ENCODE results near the gene NKX2-4. TPM values are rescaled to one million over a fixed set of nuclear protein-coding genes. Genes with fewer than 3 reads are reported as not detected.

NKX2-4 gene
- not detected for total RNA-seq
- not detected for polyA plus RNA-seq

DNA sequence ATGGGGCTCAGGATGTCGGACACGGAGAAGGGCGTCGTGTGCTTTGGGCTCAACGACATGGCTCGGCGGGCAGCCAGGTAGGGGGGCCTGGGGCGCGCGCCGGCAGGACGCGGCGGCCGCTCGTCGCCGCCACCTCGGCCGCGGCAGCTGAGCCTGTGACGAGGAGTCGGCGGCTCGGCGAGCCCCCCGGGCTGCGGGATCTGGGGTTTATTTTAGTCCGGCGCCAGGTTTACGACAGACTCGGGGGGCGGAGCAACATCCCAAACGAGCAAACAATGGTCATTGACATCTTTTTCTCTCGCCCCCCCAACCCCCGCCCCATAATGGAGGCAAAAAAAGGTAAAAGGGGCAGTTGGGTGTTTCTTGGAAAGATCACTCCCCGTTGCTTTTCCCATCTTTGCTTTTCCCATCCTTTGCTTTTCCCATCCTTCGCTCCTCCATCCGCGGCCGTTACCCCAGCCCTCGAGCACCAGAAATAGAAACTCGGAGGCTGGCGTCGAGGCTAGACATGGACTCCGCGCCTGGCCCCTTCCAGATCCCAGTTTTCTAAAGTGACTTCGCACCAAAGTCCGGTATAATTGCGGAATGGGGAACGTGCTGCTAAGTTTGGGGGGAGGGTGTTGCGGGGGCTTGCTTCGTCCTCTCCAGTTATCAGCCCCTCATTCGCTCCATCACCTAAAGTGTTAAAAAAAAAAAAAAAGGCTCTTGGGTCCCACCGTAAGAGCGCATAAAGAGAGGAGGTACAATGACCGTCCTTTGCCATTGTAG, at the start of gene NKX2-4:
TSS of gene NKX2-4 (minus strand) at position 186 of the 768 bp plus-strand sequence. CDS start at position 59, 127 bp downstream.
- intact Hi-C loops (cut with DNase I) = loop anchor here (5.0 kb wide), 2 partner anchors 95 to 295 kb away; partner anchors contain the start of gene XRN2
- peak within 1 kb of the TSS in 3 of 4 donors; percentile 5 to 25 (median 13) for H3K4me3 ChIP-seq
- peaks cover 0 to 22% (median 15%) of the 10 kb centered on the region in 4 donors for H3K4me1 ChIP-seq
- DNase-seq = no peak
- H3K27ac ChIP-seq = no peak within 1 kb of the TSS
- peaks cover 61 to 100% (median 85%) of the 10 kb centered on the region in 3 donors for H3K27me3 ChIP-seq
- 6 to 12% methylated on average over 57 of the region's 57 CpGs for WGBS, 2 donors
- H3K9me3 ChIP-seq = no peaks in the 10 kb centered on the region
- TF ChIP-seq POLR2AphosphoS5 (IDR thresholded peaks at IDR 0.05) (no peak), EP300 (IDR thresholded peaks at IDR 0.05) (no peak), POLR2A (IDR thresholded peaks at IDR 0.05) (no peak)
- TF ChIP-seq, protein P1, sequence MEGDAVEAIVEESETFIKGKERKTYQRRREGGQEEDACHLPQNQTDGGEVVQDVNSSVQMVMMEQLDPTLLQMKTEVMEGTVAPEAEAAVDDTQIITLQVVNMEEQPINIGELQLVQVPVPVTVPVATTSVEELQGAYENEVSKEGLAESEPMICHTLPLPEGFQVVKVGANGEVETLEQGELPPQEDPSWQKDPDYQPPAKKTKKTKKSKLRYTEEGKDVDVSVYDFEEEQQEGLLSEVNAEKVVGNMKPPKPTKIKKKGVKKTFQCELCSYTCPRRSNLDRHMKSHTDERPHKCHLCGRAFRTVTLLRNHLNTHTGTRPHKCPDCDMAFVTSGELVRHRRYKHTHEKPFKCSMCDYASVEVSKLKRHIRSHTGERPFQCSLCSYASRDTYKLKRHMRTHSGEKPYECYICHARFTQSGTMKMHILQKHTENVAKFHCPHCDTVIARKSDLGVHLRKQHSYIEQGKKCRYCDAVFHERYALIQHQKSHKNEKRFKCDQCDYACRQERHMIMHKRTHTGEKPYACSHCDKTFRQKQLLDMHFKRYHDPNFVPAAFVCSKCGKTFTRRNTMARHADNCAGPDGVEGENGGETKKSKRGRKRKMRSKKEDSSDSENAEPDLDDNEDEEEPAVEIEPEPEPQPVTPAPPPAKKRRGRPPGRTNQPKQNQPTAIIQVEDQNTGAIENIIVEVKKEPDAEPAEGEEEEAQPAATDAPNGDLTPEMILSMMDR (IDR thresholded peaks at IDR 0.05) = no peak
- H3K36me3 ChIP-seq = no peaks in the 10 kb centered on the region

DNA sequence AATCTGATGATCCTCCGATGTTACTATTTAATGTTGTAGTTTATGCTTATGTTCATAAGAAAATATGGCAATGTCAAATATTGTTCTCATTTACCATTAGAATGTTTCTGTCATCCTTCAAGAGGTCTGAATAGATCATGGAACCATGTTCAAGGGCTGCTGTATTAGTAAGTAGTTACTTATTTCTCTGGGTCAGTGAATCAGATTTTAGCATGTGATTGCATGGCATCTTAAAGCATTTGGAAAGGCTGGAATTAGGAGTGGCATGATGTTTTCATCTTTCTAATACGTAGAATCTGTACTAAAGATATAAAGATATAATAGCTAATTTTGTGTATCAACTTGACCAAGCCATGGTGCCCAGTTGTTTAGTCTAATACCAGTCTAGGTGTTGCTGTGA, 40.5 kb upstream of the NKX2-4 start:
- peaks cover 0 to 4% (median 0%) of the 10 kb centered on the region in 3 donors for H3K27me3 ChIP-seq
- TF ChIP-seq POLR2AphosphoS5 (IDR thresholded peaks at IDR 0.05) (no peak), EP300 (IDR thresholded peaks at IDR 0.05) (no peak), POLR2A (IDR thresholded peaks at IDR 0.05) (no peak)
- TF ChIP-seq, protein P1 (IDR thresholded peaks at IDR 0.05) = no peak
- intact Hi-C loops (cut with DNase I) = no loop called here
- H3K36me3 ChIP-seq = no peaks in the 10 kb centered on the region
- H3K27ac ChIP-seq = no peak overlapping the region
- H3K4me3 ChIP-seq = no peak overlapping the region
- WGBS, 2 donors = 60 to 86% methylated on average over 2 of the region's 2 CpGs
- DNase-seq = no peak
- H3K4me1 ChIP-seq = no peaks in the 10 kb centered on the region
- H3K9me3 ChIP-seq = no peaks in the 10 kb centered on the region

DNA sequence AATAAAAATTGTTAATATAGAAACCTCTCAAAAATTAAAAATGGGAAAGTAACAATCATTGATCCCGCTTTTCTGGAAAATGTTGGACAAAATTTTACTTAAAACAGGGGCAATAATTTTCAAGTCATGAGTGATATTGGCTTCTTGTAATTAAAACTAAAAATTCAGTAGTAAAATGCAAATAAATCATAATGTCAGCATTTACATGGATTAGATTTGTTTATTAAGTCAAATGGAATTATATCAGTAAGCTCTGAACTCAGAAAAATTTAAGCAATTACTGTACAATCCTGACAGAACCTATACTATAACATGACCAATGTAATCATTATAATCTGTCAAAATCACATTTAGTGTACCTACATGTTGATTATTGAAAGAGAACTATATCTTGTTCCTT, 39.9 kb upstream of the NKX2-4 start:
- no peak for DNase-seq
- intact Hi-C loops (cut with DNase I) = no loop called here
- Histone ChIP-seq H3K9me3 (no peaks in the 10 kb centered on the region), H3K36me3 (no peaks in the 10 kb centered on the region), H3K27ac (no peak overlapping the region), H3K27me3 (peaks cover 0 to 4% (median 0%) of the 10 kb centered on the region in 3 donors), H3K4me3 (no peak overlapping the region), H3K4me1 (no peaks in the 10 kb centered on the region)
- WGBS, 2 donors = 89 to 95% methylated on average over 1 of the region's 1 CpG
- TF ChIP-seq POLR2A (IDR thresholded peaks at IDR 0.05) (no peak), POLR2AphosphoS5 (IDR thresholded peaks at IDR 0.05) (no peak), EP300 (IDR thresholded peaks at IDR 0.05) (no peak)
- TF ChIP-seq, protein P1 (IDR thresholded peaks at IDR 0.05) = no peak

DNA sequence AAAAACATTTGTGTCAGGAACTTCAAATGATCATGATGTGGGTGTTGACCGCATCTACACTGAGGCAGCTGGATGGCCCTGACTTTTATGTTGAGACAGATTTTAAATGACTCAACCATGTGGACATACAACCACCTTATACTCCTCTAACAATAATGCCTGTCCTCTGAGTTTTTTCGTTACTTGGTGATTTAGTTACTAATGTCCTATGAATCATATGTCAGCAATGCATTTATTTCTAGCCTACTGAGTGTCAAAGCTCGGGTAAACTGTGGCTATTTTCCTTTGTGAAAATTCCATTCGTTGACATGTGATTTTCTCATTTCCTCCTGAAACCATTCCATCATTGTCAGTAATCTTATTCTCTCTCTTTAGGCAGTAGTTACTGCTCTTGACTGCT, 38.9 kb upstream of the NKX2-4 start:
- no peak for TF ChIP-seq POLR2A (IDR thresholded peaks at IDR 0.05)
- TF ChIP-seq, protein P1 (IDR thresholded peaks at IDR 0.05) = no peak
- TF ChIP-seq POLR2AphosphoS5 (IDR thresholded peaks at IDR 0.05) = no peak
- TF ChIP-seq EP300 (IDR thresholded peaks at IDR 0.05) = no peak
- intact Hi-C loops (cut with DNase I) = no loop called here

More for the DNA sequence above, 38.9 kb upstream of the NKX2-4 start:
- Histone ChIP-seq H3K36me3 (no peaks in the 10 kb centered on the region), H3K9me3 (no peaks in the 10 kb centered on the region), H3K4me1 (no peaks in the 10 kb centered on the region), H3K27me3 (peaks cover 0 to 4% (median 0%) of the 10 kb centered on the region in 3 donors), H3K4me3 (no peak overlapping the region), H3K27ac (no peak overlapping the region)
- WGBS, 2 donors = 66 to 67% methylated on average over 4 of the region's 4 CpGs
- no peak for DNase-seq
